GM20000 (cell line): ENCODE data around the gene SLC25A13.

ENCODE experiments used
- DNase-seq: peaks from one replicate; pipeline ENCODE4 v3.0.0; 2012; ENCODE audit warnings: low spot score
- CTCF ChIP-seq: IDR thresholded peaks from 2 replicates; pipeline ENCODE4 v1.5.1; 2012; ENCODE audit warnings: mild to moderate bottlenecking, control low read depth; ENCODE audit errors: extremely low read depth, missing control alignments

SLC25A13 gene

GRCh38 chr7:96118449-96119001 lies 203.4 kb downstream of the SLC25A13 start:
- no peak for DNase-seq
- TF ChIP-seq CTCF, result no peak

GRCh38 chr7:96116173-96116572 lies 205.7 kb downstream of the SLC25A13 start:
- no peak for DNase-seq

GRCh38 chr7:96114190-96114589 lies 207.7 kb downstream of the SLC25A13 start:
- DNase-seq, result no peak
- TF ChIP-seq CTCF, result no peak

More at GRCh38 chr7:96116173-96116572, 205.7 kb downstream of the SLC25A13 start:
- no peak for TF ChIP-seq CTCF

GRCh38 chr7:96111405-96111804 lies 210.5 kb downstream of the SLC25A13 start:
- DNase-seq, result no peak
- no peak for TF ChIP-seq CTCF

- no peak for TF ChIP-seq CTCF
- no peak for DNase-seq
These were observed 216.9 kb downstream of the SLC25A13 start for GRCh38 chr7:96104984-96105383.

GRCh38 chr7:96102096-96102811 lies 219.6 kb downstream of the SLC25A13 start:
- no peak for DNase-seq
- no peak for TF ChIP-seq CTCF

- TF ChIP-seq CTCF, result no peak
- DNase-seq, result no peak
These were observed 221.2 kb downstream of the SLC25A13 start for GRCh38 chr7:96100737-96101136.
